VCaP (cell line): ENCODE results near the gene MMS22L.

Experiments
- H3K27ac ChIP-seq: fragments of 450-650 bp; 2 replicates; pipeline ENCODE4 v1.5.1; 2017
- TF ChIP-seq, protein P1 (sequence below): fragments of 450-650 bp; conservative IDR thresholded peaks from 2 replicates; pipeline ENCODE4 v1.5.1; 2017; ENCODE audit warnings: mild to moderate bottlenecking, moderate library complexity

The MMS22L gene, protein sequence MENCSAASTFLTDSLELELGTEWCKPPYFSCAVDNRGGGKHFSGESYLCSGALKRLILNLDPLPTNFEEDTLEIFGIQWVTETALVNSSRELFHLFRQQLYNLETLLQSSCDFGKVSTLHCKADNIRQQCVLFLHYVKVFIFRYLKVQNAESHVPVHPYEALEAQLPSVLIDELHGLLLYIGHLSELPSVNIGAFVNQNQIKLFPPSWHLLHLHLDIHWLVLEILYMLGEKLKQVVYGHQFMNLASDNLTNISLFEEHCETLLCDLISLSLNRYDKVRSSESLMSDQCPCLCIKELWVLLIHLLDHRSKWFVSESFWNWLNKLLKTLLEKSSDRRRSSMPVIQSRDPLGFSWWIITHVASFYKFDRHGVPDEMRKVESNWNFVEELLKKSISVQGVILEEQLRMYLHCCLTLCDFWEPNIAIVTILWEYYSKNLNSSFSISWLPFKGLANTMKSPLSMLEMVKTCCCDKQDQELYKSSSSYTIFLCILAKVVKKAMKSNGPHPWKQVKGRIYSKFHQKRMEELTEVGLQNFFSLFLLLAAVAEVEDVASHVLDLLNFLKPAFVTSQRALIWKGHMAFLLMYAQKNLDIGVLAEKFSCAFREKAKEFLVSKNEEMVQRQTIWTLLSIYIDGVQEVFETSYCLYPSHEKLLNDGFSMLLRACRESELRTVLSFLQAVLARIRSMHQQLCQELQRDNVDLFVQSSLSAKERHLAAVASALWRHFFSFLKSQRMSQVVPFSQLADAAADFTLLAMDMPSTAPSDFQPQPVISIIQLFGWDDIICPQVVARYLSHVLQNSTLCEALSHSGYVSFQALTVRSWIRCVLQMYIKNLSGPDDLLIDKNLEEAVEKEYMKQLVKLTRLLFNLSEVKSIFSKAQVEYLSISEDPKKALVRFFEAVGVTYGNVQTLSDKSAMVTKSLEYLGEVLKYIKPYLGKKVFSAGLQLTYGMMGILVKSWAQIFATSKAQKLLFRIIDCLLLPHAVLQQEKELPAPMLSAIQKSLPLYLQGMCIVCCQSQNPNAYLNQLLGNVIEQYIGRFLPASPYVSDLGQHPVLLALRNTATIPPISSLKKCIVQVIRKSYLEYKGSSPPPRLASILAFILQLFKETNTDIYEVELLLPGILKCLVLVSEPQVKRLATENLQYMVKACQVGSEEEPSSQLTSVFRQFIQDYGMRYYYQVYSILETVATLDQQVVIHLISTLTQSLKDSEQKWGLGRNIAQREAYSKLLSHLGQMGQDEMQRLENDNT

DNA sequence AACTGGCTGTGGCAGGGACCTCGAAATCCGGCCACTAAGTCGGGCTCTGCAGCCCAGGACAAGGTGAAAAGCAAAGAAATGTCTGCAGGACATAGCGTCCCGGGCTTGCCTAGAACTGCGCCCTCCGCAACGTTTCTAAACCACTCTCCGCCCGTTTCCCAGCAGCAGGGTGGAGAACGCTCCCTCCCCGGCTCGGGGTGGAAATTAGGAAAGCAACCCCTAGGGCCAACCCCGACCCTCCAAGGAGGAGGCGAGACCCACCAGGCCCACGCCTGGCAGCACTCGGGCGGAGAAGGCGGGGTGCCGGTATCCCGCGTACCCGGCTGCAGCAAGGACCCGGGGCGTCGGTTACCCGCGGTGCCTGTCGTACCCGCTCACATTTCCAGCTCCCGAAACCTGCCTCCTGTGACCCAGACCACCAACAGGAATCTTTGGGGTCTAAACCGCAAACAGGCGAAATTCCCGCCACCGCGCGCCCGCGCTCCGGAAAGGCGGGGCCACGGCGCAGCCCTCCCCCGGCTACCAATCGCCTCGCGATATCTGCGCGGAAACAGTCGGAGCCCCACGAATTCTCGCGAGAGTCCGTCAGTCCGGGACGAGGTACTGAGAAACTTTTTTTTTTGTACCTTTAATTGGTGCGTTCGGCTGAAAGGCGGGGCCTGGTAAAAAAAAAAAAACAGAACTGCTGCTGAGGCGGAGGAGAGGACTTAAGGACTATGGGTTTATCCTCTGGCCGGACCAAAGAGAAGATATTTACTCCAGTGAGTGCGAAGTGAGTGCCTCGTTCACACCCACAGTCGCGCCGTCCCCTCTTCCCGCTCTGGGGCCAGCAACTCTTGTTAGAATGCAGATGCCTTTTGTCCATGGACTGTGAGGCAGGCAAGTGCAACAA is at the start of gene MMS22L:
Gene MMS22L (minus strand): TSS at position 491 of the 892 bp plus-strand sequence. CDS start 739 bp downstream, outside the sequence.
- TF ChIP-seq, protein P1, sequence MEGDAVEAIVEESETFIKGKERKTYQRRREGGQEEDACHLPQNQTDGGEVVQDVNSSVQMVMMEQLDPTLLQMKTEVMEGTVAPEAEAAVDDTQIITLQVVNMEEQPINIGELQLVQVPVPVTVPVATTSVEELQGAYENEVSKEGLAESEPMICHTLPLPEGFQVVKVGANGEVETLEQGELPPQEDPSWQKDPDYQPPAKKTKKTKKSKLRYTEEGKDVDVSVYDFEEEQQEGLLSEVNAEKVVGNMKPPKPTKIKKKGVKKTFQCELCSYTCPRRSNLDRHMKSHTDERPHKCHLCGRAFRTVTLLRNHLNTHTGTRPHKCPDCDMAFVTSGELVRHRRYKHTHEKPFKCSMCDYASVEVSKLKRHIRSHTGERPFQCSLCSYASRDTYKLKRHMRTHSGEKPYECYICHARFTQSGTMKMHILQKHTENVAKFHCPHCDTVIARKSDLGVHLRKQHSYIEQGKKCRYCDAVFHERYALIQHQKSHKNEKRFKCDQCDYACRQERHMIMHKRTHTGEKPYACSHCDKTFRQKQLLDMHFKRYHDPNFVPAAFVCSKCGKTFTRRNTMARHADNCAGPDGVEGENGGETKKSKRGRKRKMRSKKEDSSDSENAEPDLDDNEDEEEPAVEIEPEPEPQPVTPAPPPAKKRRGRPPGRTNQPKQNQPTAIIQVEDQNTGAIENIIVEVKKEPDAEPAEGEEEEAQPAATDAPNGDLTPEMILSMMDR: no peak
- peak within 1 kb of the TSS; percentile 71 for H3K27ac ChIP-seq

DNA sequence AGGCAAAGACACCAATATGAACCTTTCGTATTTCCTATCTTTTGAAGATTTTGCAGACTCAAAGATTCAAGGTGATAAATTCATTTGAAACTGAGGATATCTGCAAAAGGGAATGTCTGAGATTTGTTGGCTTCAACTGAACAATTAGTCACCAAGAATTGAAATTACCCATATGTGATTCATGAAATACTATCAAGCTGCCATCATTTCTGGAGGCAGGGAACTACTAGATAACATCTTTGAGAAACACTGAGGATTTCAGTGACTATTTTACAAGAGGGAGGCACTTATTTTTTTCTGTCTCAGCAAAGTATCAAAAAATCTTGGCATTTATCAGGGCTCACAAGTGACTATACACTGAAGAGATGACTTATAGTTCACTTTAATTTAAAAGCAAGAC is 39.8 kb upstream of the MMS22L start:
- no peak overlapping the region for H3K27ac ChIP-seq
- TF ChIP-seq, protein P1: no peak

DNA sequence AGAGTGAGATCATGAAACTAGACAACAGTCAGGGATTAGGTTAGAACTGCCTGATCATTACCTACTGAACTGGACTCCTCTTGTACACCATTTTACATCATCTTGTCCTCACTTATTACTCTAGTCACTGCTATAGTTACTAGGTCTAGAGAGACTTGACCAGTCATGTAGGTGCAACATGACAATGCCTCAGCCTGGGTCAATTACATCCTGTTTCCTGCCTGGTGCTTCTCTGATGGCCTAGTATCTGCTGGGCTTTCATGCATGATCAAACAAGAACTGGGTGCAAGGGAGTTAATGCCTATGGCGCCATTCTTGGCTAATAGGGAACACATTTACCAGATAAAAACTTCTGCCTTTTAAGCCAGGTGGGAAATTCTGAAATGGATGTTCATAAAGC is 39.2 kb upstream of the MMS22L start:
- TF ChIP-seq, protein P1: no peak

DNA sequence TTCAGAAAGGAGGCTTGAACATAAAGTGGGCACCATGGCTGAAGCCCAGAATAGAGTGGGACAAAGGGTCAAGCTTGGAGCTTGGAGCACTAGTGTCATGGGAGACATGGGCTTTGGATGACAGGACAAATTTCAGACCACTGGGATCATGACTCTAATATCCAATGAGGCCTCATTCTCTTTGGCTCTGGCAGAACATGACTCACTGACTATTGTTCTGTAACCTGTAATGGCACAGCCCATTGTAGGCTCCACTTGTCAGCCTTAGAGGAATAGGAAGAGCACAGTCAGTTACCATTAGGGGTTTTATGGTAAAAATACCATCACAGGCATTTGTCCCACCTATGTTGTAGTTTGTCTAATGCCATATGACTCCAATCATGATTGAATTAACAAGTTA is 34.0 kb upstream of the MMS22L start:
- no peak overlapping the region for H3K27ac ChIP-seq
- TF ChIP-seq, protein P1: no peak

More for the DNA sequence above, 39.2 kb upstream of the MMS22L start:
- no peak overlapping the region for H3K27ac ChIP-seq

DNA sequence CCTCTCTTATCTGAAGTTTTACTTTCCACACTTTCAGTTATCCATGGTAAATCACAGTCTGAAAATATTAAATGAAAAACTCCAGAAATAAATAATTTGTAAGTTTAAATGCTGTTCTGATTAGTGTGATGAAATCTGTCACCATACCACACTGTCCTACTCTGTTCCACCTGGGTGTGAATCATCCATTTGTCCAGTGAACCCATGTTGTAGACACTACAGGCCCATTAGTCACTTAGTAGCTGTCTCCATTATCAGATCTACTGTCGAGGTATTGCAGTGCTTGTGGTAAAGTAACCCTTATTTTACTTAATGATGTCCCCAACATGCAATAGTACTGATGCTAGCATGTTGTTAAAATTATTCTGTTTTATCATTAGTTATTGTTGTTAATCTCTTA is 29.2 kb upstream of the MMS22L start:
- TF ChIP-seq, protein P1: no peak

DNA sequence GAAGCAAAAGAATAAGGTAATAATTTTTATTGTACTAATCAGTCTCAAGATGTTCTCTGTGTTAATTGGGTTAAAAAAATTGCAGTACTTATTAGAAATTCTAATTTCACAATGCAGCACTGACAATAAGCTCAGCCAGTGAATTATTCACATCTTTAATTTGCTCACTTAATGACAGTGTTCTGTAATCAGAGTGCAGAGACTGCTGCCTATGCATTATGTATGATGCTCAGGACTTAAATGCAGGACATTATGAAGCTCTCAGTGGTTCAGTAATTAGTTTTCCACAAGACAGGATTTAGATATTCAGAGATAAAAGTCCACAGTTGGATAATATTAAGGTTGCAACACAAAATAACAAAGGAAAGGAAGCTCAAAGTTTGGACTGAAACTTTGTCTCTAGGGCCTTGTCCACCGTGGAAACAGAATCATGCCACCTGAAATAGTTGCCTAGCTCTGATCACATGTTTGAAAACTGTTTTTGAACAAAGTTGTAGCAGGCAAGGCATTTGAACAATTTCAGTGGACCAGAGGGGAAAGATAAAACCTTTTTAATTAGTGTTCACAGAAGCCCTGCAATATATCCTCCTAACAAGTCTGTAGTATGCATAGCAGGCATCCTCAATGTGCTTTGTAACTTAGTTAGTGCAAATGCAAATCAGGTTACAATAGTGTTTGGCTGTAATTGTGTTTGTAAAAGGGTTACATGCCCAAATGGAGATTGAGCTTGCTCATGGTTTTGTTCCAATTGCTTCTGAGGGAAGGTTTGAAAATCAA is 23.7 kb upstream of the MMS22L start:
- H3K27ac ChIP-seq: no peak overlapping the region
- TF ChIP-seq, protein P1: no peak

More for the DNA sequence above, 29.2 kb upstream of the MMS22L start:
- H3K27ac ChIP-seq: no peak overlapping the region
